B cell (primary cell): ENCODE measurements around the gene IFTAP. TPM values are rescaled to one million over a fixed set of nuclear protein-coding genes. Genes with fewer than 3 reads are reported as not detected.
"Not testable (repeated sequence)": the region's sequence is repeated elsewhere in the genome, so short reads cannot be mapped to it uniquely, and the experiment has no call there.

Experiments
- ATAC-seq: fragments of 200-7000 bp; cut with Tn5 transposase; one replicate; pipeline ENCODE4 v1.10.0; 2021; ENCODE audit warnings: low read depth, mild to moderate bottlenecking, moderate number of reproducible peaks, moderate library complexity
- CTCF ChIA-PET: fragments of 350-600 bp; sonication (Branson Sonifier 250); formaldehyde crosslinking; loops from one replicate; lab custom pipeline; 2021; ENCODE audit warnings: antibody characterized with exemption, inconsistent platforms; lab: Charles Lee
- POLR2A ChIA-PET: fragments of 350-600 bp; sonication (Branson Sonifier 250); formaldehyde crosslinking; loops from one replicate; lab custom pipeline; 2021; ENCODE audit warnings: antibody characterized with exemption; lab: Charles Lee
- DNase-seq: peaks from one replicate; pipeline ENCODE4 v3.0.0; 2013
- H2AFZ ChIP-seq: 2 replicates; pipeline ENCODE4 v1.6.1; 2012; ENCODE audit warnings: mild to moderate bottlenecking, low read depth, low read length; ENCODE audit not compliant: insufficient read depth, poor library complexity, severe bottlenecking
- H3K27ac ChIP-seq, 2 donors: 1 replicate in 1 of 2; 2 replicates in 1 of 2; pipeline ENCODE4 v1.5.1; 2012 to 2013; ENCODE audit warnings: low read length in 2 of 2, mild to moderate bottlenecking in 2 of 2, moderate library complexity in 1 of 2
- H3K27me3 ChIP-seq, 4 experiments: fragments of 200-600 bp in 1 of 4; sonication (generic) in 1 of 4; replicated peaks in 1 of 4; 1 replicate in 2 of 4; 2 replicates in 2 of 4; pipeline versions ENCODE4 v1.6.1 to v1.7.0; 2013 to 2016; ENCODE audit warnings: low read length in 3 of 4, mild to moderate bottlenecking in 2 of 4, mixed read lengths in 1 of 4, moderate library complexity in 1 of 4; ENCODE audit not compliant: insufficient read depth in 4 of 4, control insufficient read depth in 3 of 4; ENCODE audit errors: control extremely low read depth in 1 of 4
- H3K36me3 ChIP-seq, 2 experiments: replicated peaks in 1 of 2; 1 replicate in 1 of 2; 2 replicates in 1 of 2; pipeline versions ENCODE4 v1.6.1 to v1.7.1; 2013; ENCODE audit warnings: low read length in 1 of 2; ENCODE audit not compliant: insufficient read depth in 2 of 2, control insufficient read depth in 1 of 2; ENCODE audit errors: control extremely low read depth in 1 of 2, extremely low read depth in 1 of 2
- H3K4me1 ChIP-seq, 2 donors: fragments of 200-600 bp in 1 of 2; sonication (generic) in 1 of 2; 1 replicate in 1 of 2; 2 replicates in 1 of 2; pipeline versions ENCODE4 v1.5.1 to v1.6.1; 2013 to 2017; ENCODE audit warnings: low read length in 2 of 2; ENCODE audit not compliant: control insufficient read depth in 2 of 2, insufficient read depth in 2 of 2
- H3K4me2 ChIP-seq: replicated peaks from 2 replicates; pipeline ENCODE3; 2012; ENCODE audit warnings: mild to moderate bottlenecking, low read depth, low read length; ENCODE audit not compliant: poor library complexity, severe bottlenecking
- H3K4me3 ChIP-seq, 5 experiments: fragments of 200-600 bp in 1 of 5; sonication (generic) in 1 of 5; 1 replicate in 3 of 5; 2 replicates in 2 of 5; pipeline versions ENCODE4 v1.5.1 to v1.7.0; 2011 to 2016; ENCODE audit warnings: low read length in 4 of 5, mild to moderate bottlenecking in 4 of 5, low read depth in 2 of 5, control low read depth in 1 of 5, moderate library complexity in 1 of 5; ENCODE audit not compliant: insufficient read depth in 1 of 5; ENCODE audit errors: control extremely low read depth in 1 of 5, extremely low read depth in 1 of 5
- H3K79me2 ChIP-seq: fragments of 200-600 bp; sonication (generic); one replicate; pipeline ENCODE4 v1.6.0; 2016; ENCODE audit warnings: low read length; ENCODE audit not compliant: control insufficient read depth, insufficient read depth
- H3K9ac ChIP-seq: fragments of 200-600 bp; sonication (generic); 2 replicates; pipeline ENCODE4 v1.6.1; 2017; ENCODE audit warnings: mild to moderate bottlenecking, low read length, moderate library complexity
- H3K9me3 ChIP-seq, 3 donors: one replicate each; pipeline versions ENCODE4 v1.6.1 to v1.7.1; 2013; ENCODE audit warnings: low read length in 2 of 3; ENCODE audit not compliant: control insufficient read depth in 2 of 3, insufficient read depth in 1 of 3; ENCODE audit errors: control extremely low read depth in 1 of 3
- H4K20me1 ChIP-seq: 2 replicates; pipeline ENCODE4 v1.6.0; 2012; ENCODE audit warnings: mild to moderate bottlenecking, low read length; ENCODE audit not compliant: insufficient read depth, control insufficient read depth, poor library complexity, severe bottlenecking
- H3K27ac Mint-ChIP-seq: one replicate; pipeline ENCODE4 v1.8.0; 2021; ENCODE audit warnings: mixed read lengths
- H3K27me3 Mint-ChIP-seq: one replicate; pipeline ENCODE4 v1.8.0; 2021; ENCODE audit warnings: mixed read lengths
- H3K4me1 Mint-ChIP-seq: one replicate; pipeline ENCODE4 v1.8.0; 2021; ENCODE audit warnings: mixed read lengths
- H3K4me3 Mint-ChIP-seq: one replicate; pipeline ENCODE4 v1.8.0; 2021; ENCODE audit warnings: mixed read lengths
- H3K9me3 Mint-ChIP-seq: one replicate; pipeline ENCODE4 v1.8.0; 2022; ENCODE audit warnings: mixed read lengths; ENCODE audit not compliant: insufficient read depth
- EZH2 ChIP-seq: IDR thresholded peaks from 2 replicates; pipeline ENCODE4 v1.6.1; 2012; ENCODE audit warnings: borderline replicate concordance, low read depth, mild to moderate bottlenecking, moderate library complexity, low read length; ENCODE audit not compliant: insufficient read depth, poor library complexity, severe bottlenecking
- WGBS: methylation state at CpG from one replicate; pipeline ENCODE4 v1.1.5; 2013; ENCODE audit warnings: missing lambda C conversion rate; ENCODE audit not compliant: insufficient coverage; 5-methylcytosine and 5-hydroxymethylcytosine counted together
- intact Hi-C: fragments of 100-400 bp; cut with micrococcal nuclease; formaldehyde crosslinking; loops from one replicate; pipeline ENCODE4 v1.10.0; 2022
- polyA plus RNA-seq: library from polyadenylated mRNA; depleted of rRNA; stranded (reverse); fragments of >200 nt; gene quantifications from 2 replicates; pipeline ENCODE4 v1.2.3, GENCODE V29; 2012
- total RNA-seq, 2 donors: library from RNA; stranded (reverse); fragments of 120-200 nt in 1 of 2; gene quantifications; 1 replicate in 1 of 2; 2 replicates in 1 of 2; pipeline versions ENCODE4 v1.2.3 to v1.2.4, GENCODE V29; 2013 to 2022
- TF ChIP-seq, protein P1 (sequence below): fragments of 200-600 bp; IDR thresholded peaks from one replicate; pipeline ENCODE4 v1.8.0; 2022; ENCODE audit warnings: antibody characterized with exemption, mild to moderate bottlenecking

The IFTAP gene
- total and polyA plus RNA-seq, 2 donors (not counting 1 experiment from before 2014, with no cell fraction given), result 0.31 TPM; not detected in 1

DNA sequence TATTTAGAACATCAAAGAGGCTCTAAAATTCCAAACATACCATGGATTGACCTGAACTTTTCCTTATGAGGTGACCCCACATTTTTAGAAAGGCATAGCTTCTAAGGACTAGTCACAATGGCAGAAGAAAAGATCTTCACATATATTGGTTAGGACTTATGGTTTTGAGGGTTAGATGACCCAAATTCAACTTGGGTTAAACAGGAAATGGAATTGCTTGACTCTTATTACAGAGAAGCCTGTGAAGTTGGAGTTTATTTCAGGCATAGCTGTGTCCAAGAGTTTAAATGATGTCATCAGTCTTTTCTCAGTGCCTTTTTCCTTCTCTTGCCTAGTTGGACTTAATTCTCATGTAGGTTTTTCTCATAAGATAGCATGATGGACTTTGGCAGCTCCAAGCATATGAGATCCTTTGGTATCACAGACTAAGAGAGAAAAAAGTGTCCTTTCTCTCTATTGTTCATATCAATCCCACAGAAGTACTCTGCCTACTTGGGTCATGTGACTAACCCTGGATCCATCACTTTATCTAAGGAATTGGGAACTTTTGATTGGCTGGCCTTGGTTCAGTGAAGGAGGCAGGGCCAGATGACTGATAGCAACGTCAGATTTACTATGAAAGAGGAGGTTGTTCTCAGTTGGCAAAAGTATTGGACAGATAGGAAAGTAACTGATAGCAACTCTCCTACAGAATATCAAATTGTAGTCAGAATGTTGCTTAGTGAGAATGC lies 43.8 kb upstream of the IFTAP start:
- Mint-ChIP-seq H3K4me3 (no peak overlapping the region), H3K27ac (no peak overlapping the region), H3K4me1 (no peaks in the 10 kb centered on the region), H3K27me3 (peaks cover 25% of the 10 kb centered on the region), H3K9me3 (no peaks in the 10 kb centered on the region)
- no peak overlapping the region for H3K4me3 ChIP-seq
- H4K20me1 ChIP-seq, result no peaks in the 10 kb centered on the region
- H3K4me2 ChIP-seq, result no peak overlapping the region
- no peaks in the 10 kb centered on the region for H3K79me2 ChIP-seq
- ChIA-PET CTCF (no interaction called here), POLR2A (no interaction called here)
- no peak overlapping the region for H3K27ac ChIP-seq
- no peaks in the 10 kb centered on the region for H3K27me3 ChIP-seq
- no peaks in the 10 kb centered on the region for H3K36me3 ChIP-seq
- intact Hi-C loops, result no loop called here
- H3K9ac ChIP-seq, result no peak overlapping the region
- H3K4me1 ChIP-seq, result no peaks in the 10 kb centered on the region
- no peak for ATAC-seq
- no peak for DNase-seq
- WGBS, result no CpG with 5 or more reads among the region's 1 CpG
- no peak overlapping the region for H2AFZ ChIP-seq
- no peaks in the 10 kb centered on the region for H3K9me3 ChIP-seq
- TF ChIP-seq EZH2, result no peak
- TF ChIP-seq, protein P1, sequence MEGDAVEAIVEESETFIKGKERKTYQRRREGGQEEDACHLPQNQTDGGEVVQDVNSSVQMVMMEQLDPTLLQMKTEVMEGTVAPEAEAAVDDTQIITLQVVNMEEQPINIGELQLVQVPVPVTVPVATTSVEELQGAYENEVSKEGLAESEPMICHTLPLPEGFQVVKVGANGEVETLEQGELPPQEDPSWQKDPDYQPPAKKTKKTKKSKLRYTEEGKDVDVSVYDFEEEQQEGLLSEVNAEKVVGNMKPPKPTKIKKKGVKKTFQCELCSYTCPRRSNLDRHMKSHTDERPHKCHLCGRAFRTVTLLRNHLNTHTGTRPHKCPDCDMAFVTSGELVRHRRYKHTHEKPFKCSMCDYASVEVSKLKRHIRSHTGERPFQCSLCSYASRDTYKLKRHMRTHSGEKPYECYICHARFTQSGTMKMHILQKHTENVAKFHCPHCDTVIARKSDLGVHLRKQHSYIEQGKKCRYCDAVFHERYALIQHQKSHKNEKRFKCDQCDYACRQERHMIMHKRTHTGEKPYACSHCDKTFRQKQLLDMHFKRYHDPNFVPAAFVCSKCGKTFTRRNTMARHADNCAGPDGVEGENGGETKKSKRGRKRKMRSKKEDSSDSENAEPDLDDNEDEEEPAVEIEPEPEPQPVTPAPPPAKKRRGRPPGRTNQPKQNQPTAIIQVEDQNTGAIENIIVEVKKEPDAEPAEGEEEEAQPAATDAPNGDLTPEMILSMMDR, result no peak

DNA sequence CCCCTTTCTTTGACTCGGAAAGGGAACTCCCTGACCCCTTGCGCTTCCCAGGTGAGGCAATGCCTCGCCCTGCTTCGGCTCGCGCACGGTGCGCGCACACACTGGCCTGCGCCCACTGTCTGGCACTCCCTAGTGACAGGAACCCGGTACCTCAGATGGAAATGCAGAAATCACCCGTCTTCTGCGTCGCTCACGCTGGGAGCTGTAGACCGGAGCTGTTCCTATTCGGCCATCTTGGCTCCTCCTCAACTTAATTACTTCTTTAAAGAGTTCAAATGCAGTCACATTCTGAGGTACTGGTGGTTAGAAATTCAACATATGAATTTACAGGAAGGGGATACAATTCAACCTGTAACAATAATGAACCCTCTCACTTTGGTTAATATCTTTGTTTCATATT lies 36.9 kb upstream of the IFTAP start:
- H3K27ac ChIP-seq, H3K4me3 Mint-ChIP-seq, CTCF ChIA-PET, intact Hi-C loops, ATAC-seq, H3K9me3 Mint-ChIP-seq, H3K4me1 Mint-ChIP-seq, H3K27me3 ChIP-seq, DNase-seq, H3K27ac Mint-ChIP-seq, H3K79me2 ChIP-seq, H3K4me2 ChIP-seq, POLR2A ChIA-PET, H3K4me1 ChIP-seq, H4K20me1 ChIP-seq, H3K9me3 ChIP-seq, H3K9ac ChIP-seq, H2AFZ ChIP-seq, H3K36me3 ChIP-seq, H3K4me3 ChIP-seq: not testable (repeated sequence)
- WGBS, result 100% methylated on average over 5 of the region's 17 CpGs
- peaks cover 17% of the 10 kb centered on the region for H3K27me3 Mint-ChIP-seq
